ENCODE data around the gene ZNF653. TPM values are rescaled to one million over a fixed set of nuclear protein-coding genes. Genes with fewer than 3 reads are reported as not detected.
"Not testable (repeated sequence)": the region's sequence is repeated elsewhere in the genome, so short reads cannot be mapped to it uniquely, and the experiment has no call there.

Gene ZNF653
- total RNA-seq, 1 experiment from 2014 or later = 14.2 TPM

DNA sequence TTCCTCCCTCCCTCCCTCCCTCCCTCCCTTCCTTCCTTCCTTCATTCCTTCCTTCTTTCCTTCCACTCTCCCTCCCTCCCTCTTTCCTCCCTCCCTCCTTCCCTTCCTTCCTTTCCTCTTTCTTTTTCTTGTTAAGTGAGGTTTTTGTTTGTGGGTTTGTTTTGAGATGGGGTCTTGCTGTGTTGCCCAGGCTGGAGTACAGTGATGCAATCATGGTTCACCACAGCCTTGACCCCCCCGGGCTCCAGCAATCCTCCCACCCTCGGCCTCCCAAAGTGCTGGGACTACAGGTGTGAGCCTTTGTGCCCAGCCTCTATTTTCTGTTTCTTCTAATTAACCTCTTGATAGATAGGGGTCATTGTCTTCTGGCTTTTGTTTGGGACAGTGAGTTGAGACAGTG is 44.2 kb downstream of the ZNF653 start:
- Histone ChIP-seq H4K20me1 (ENCODE audit: low read length) (no peaks in the 10 kb centered on the region), H3K27me3 (ENCODE audit: low read length) (no peaks in the 10 kb centered on the region), H3K79me2 (ENCODE audit: low read length) (no peaks in the 10 kb centered on the region), H3K36me3 (ENCODE audit: low read depth, low read length) (no peaks in the 10 kb centered on the region), H3K9ac (ENCODE audit: low read length) (no peak overlapping the region), H2AFZ (ENCODE audit: low read length) (no peak overlapping the region), H3K4me1 (ENCODE audit: insufficient read depth, low read length) (no peaks in the 10 kb centered on the region), H3K4me2 (ENCODE audit: low read length) (no peak overlapping the region), H3F3A (ENCODE audit: low read length, unreplicated experiment) (no peaks in the 10 kb centered on the region), H3K9me2 (replicated peaks; ENCODE audit: low read length) (no peaks in the 10 kb centered on the region), H3K9me3 (ENCODE audit: low read length) (no peaks in the 10 kb centered on the region), H3K27ac (ENCODE audit: low read length) (no peak overlapping the region), H3K4me3 (ENCODE audit: low read length) (no peak overlapping the region)
- intact Hi-C loops (cut with micrococcal nuclease) = no loop called here
- CTCF ChIA-PET = interaction anchor here (0.6 kb wide), 1 partner anchor 78 kb away, joined by 4 read pairs; no protein-coding TSS in a partner anchor
- no TSS peak for BruUV-seq (replicated peaks)
- TF ChIP-seq EZH2 (IDR thresholded peaks at IDR 0.05; ENCODE audit: low read length, unreplicated experiment) = no peak
- TF ChIP-seq EZH2phosphoT487 (IDR thresholded peaks at IDR 0.05; ENCODE audit: borderline replicate concordance, low read length) = no peak
- TF ChIP-seq, protein P1, sequence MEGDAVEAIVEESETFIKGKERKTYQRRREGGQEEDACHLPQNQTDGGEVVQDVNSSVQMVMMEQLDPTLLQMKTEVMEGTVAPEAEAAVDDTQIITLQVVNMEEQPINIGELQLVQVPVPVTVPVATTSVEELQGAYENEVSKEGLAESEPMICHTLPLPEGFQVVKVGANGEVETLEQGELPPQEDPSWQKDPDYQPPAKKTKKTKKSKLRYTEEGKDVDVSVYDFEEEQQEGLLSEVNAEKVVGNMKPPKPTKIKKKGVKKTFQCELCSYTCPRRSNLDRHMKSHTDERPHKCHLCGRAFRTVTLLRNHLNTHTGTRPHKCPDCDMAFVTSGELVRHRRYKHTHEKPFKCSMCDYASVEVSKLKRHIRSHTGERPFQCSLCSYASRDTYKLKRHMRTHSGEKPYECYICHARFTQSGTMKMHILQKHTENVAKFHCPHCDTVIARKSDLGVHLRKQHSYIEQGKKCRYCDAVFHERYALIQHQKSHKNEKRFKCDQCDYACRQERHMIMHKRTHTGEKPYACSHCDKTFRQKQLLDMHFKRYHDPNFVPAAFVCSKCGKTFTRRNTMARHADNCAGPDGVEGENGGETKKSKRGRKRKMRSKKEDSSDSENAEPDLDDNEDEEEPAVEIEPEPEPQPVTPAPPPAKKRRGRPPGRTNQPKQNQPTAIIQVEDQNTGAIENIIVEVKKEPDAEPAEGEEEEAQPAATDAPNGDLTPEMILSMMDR (conservative IDR thresholded peaks at IDR 0.05; ENCODE audit: low read depth, low read length) = no peak
- ATAC-seq = no peak
- POLR2A ChIA-PET (ENCODE audit: unreplicated experiment) = interaction anchor here (0.7 kb wide), 1 partner anchor 205 kb away, joined by 20 read pairs; no protein-coding TSS in a partner anchor
- no peak for DNase-seq

DNA sequence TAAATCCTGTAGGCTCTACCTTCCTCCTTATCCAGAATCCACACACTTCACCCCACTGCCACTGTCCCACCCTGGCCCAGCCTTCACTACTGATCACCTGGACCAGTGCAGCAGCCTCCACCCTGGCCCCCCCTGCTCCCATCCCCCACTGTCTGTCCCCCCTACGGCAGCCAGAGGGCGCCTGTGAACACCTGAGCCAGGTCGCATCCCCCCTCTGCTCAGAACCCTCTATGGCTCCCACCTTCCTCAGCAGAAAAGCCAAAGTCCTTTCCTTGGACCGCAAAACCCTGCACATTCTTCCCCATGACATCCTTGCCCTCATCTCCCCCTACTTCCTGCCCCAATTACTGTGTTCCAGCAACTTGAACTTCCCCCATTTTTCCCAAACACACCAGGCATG is 45.4 kb downstream of the ZNF653 start:
- CTCF ChIA-PET = no interaction called here

DNA sequence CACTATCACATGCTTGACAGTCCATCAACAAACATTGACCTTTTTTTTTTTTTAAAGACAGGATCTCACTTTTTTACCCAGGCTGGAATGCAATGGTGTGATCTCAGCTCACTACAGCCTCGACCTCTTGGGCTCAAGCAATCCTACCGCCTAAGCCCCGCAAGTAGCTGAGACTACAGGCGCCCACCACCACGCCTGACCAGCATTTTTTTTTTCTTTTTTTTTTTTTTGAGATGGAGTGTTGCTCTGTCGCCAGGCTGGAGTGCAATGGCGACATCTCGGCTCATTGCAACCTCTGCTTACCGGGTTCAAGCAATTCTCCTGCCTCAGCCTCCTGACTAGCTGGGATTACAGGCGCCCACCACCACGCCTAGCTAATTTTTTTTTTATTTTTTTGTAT is 46.7 kb downstream of the ZNF653 start:
- H2AFZ ChIP-seq (ENCODE audit: low read length); H3K36me3 ChIP-seq (ENCODE audit: low read depth, low read length); intact Hi-C loops (cut with micrococcal nuclease): not testable (repeated sequence)

More for the DNA sequence above, 45.4 kb downstream of the ZNF653 start:
- H3F3A ChIP-seq (ENCODE audit: low read length, unreplicated experiment) = no peaks in the 10 kb centered on the region
- H3K27me3 ChIP-seq (ENCODE audit: low read length) = no peaks in the 10 kb centered on the region
- no peak for TF ChIP-seq EZH2 (IDR thresholded peaks at IDR 0.05; ENCODE audit: low read length, unreplicated experiment)
- TF ChIP-seq, protein P1 (conservative IDR thresholded peaks at IDR 0.05; ENCODE audit: low read depth, low read length) = peak; percentile 48; the same call in 1 of the 2 replicates
- TF ChIP-seq EZH2phosphoT487 (IDR thresholded peaks at IDR 0.05; ENCODE audit: borderline replicate concordance, low read length) = no peak
- H3K4me3 ChIP-seq (ENCODE audit: low read length) = no peak overlapping the region
- no peaks in the 10 kb centered on the region for H3K79me2 ChIP-seq (ENCODE audit: low read length)
- H4K20me1 ChIP-seq (ENCODE audit: low read length) = no peaks in the 10 kb centered on the region
- BruUV-seq (replicated peaks) = no TSS peak
- H3K36me3 ChIP-seq (ENCODE audit: low read depth, low read length) = no peaks in the 10 kb centered on the region
- no peak overlapping the region for H3K9ac ChIP-seq (ENCODE audit: low read length)
- H3K27ac ChIP-seq (ENCODE audit: low read length) = no peak overlapping the region
- no peaks in the 10 kb centered on the region for H3K9me2 ChIP-seq (replicated peaks; ENCODE audit: low read length)
- H3K9me3 ChIP-seq (ENCODE audit: low read length) = no peaks in the 10 kb centered on the region
- H3K4me1 ChIP-seq (ENCODE audit: insufficient read depth, low read length) = no peaks in the 10 kb centered on the region
- no peak overlapping the region for H2AFZ ChIP-seq (ENCODE audit: low read length)
- H3K4me2 ChIP-seq (ENCODE audit: low read length) = no peak overlapping the region
- intact Hi-C loops (cut with micrococcal nuclease) = no loop called here
- POLR2A ChIA-PET (ENCODE audit: unreplicated experiment) = no interaction called here
- DNase-seq (no peak), ATAC-seq (no peak)

More for the DNA sequence above, 46.7 kb downstream of the ZNF653 start:
- H3K27me3 ChIP-seq (ENCODE audit: low read length); H3K4me3 ChIP-seq (ENCODE audit: low read length); BruUV-seq (replicated peaks); H3K9me3 ChIP-seq (ENCODE audit: low read length); H3K9me2 ChIP-seq (replicated peaks; ENCODE audit: low read length); H3K27ac ChIP-seq (ENCODE audit: low read length); CTCF ChIA-PET; H3F3A ChIP-seq (ENCODE audit: low read length, unreplicated experiment); H3K4me1 ChIP-seq (ENCODE audit: insufficient read depth, low read length); H3K79me2 ChIP-seq (ENCODE audit: low read length); H3K9ac ChIP-seq (ENCODE audit: low read length); H4K20me1 ChIP-seq (ENCODE audit: low read length); POLR2A ChIA-PET (ENCODE audit: unreplicated experiment); H3K4me2 ChIP-seq (ENCODE audit: low read length); ATAC-seq; DNase-seq: not testable (repeated sequence)
